Mucosa of gallbladder (tissue), 1 donor: ENCODE measurements around the gene USP22. TPM values are rescaled to one million over a fixed set of nuclear protein-coding genes. Genes with fewer than 3 reads are reported as not detected.

ENCODE experiments used
- DNase-seq: peaks from one replicate; pipeline ENCODE4 v3.0.0-alpha.2; 2020; ENCODE audit warnings: low spot score
- total RNA-seq: library from RNA; stranded (reverse); gene quantifications from one replicate; pipeline ENCODE4 v1.2.1, GENCODE V29; 2021
- donor health status: DM: no; HTN: no; CAD: no.

The USP22 gene
- total RNA-seq, 1 donor from 2014 or later: 196 TPM

DNA sequence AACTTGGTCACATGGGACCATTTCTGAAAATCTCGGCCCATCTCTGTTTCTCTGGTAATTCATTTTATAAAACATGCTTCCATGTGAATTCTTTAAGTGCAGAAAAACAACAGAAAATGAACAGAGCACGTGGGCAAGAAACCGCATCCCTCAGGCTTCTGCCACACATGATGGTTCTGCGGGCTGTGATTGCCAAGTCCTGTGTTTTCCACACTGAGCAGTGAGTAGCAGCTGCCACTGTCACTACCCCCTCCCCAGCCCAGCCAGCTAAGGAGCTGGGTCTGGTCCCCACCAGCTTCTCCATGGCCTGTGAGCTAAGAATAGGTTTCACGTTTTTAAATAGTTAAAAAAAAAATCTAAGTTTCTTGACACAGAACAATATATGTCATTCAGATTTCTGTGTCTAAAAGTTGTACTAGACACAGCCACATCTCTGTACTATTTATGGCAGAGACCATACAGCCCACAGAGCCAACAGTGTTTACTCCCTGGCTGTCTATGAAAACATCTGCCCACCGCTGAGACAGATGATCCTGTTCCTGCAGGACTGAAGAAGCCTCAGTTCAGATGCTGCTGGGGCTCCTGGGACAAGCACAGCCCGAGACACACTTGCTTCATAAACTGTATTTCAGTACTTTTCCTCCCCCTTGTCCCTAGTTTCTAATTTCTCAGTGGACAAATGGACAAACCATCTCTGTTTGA lies 41.5 kb downstream of the USP22 start:
- no peak for DNase-seq

DNA sequence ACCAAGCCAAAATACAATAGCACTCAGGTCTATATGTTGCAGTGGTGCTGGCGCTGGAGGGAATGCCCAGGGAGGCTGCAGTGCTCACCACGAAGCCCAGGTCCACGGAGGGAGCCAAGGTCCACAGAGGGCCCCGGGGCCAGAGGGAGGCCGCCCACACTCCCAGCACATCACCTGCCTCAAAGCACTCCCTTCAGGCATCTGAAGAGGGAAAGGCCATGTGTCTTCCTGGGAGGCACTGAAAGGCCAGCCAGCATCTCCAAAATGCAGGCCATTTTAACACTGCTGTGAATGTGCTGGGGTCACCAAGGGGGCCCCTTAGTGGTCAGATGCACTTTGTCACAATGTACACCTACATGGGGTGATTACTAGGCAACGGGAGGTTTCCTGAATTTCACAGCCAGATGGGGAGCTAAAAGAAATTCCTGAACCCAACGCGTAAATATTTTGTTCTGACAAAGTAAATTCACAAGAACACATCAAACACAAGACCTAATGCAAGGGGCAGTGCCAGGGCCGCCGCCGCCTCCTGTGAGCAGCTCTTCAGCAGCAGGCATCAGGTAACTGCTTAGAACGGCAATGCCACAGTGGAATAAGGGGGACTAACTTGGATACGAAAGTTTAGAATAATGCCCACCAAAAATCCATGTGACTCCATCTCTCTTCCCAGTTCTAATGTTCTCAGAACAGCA lies 42.8 kb downstream of the USP22 start:
- DNase-seq: no peak

DNA sequence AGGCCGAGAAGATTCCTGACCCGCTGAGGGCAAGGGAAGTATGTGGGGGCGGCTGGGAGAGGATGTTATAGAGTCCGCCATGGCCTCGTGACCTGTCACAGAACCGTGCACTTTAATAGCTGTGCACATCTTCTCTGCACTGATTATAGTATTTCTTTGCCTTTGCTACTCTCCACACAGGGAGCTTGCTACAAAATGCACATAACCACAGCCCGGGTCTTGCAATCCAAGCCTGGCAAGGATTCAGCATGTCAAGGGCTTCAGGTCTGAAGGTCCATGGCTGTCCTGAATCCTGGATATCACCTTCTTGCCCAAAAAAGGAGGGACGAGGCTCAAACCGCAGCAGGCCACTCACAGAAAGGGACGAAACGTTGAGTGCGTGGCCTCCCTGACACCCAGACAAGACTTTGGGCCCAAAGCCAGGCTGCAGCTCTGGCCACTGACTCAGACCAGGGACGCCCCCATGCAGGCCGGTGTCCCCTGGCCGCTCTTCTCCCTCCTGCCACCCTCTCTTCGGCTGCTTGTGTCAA lies 43.7 kb downstream of the USP22 start:
- no peak for DNase-seq

- no peak for DNase-seq
Measured at GRCh38 chr17:20998571-20999043, 44.2 kb downstream of the USP22 start.

DNA sequence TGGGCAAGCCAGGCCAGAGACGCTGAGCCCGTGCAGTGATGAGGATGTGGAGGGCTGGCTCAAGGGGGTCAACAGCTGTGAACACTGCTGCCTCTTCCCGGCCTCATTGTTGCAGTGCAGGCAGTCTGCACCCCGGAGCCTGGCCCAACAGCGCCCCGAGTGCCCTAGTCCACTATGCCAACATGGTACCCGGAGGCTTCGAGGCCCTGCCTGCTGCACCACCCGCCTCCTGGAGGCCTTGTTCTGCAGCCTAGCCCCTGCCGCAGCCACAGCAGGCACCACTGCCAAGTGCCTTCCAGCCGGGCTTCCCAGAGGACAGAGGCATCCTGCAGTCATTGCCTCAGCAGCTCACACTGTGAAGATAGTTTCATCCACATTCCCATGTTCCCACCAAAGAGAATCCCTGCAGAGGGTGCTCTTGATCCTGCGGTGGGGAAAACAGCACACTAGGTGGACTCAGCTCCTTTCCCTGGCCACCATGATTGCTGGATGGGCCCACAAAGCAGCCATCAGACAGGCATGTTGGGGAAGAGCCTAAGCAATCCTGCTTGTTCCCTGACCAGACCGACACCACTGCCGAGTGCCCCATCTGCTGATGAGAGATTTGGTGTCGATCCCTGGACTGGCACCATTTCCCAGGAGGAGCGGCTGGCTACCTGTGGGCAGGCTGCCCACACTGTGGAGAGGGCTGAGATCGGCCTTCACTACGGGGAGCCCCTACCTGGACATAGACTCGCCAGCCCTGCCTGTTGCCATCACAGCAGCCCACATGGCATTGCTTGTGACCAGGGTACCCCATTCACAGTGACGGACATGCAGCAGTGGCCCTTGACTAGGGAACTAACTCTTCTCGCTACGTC lies 44.9 kb downstream of the USP22 start:
- no peak for DNase-seq

DNA sequence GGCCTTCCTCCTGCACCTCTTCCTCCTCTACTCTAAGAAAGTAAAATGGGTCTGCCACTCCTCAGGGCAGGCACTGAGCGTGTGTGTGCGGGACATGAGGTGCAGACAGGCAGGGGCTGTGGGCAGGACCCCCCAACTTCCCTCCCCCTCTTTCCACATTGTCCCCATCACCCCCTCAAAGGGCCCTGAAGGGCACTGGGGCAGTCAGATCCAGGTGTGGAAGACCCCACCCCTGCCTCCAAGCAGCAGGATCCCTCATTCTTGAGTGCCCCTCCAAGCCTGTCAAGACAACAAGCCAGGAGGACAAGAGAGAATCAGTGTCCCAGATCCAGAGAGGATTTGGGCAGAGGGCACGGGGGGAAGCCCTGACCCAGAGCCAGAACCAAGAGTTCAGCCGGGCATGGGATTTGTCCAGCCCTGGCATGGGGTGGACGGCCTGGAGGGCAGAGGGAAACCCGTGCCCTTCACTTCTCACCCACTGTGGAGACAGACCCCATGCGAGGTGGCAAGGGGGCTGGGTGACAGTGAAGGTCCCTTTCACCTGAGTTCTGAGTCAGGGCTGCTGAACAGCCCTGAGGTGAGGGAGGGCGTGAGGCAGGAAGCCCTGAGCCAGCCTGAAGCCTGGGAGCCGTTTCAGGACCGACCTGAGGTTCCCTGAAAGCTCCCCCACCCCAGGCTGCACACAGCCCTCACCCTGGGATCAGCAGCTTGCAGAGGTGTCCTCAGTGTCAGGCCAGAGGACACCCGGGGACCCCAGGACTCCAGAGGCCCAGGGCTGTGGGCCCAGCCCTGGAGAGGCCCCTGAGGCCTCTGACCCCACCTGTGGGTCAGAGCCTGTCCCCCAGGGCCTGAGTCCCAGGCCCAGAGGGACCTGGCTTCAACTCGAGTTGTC lies 45.8 kb downstream of the USP22 start:
- DNase-seq: no peak

GRCh38 chr17:20995873-20996723 lies 46.7 kb downstream of the USP22 start:
- no peak for DNase-seq

- DNase-seq: no peak
Measured at GRCh38 chr17:20995164-20995872, 47.5 kb downstream of the USP22 start.

DNA sequence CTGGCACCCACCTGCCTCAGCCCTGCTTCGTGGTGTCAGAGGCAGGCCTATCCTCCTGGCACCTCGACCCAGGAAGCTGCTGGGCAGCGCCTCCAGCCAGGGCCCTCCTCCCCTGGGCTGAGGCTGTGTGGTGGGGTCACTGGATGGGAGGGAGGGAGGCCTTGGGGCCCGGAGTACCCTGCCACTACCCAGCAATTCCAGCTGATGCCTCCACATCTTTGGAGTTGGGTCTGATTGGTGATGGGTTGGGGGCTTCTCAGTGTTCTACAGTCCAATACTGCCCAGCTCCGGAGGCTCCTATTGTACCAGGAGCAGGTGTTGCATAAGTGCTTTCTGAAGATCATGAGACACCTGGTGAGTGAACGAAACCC lies 48.0 kb downstream of the USP22 start:
- no peak for DNase-seq

DNA sequence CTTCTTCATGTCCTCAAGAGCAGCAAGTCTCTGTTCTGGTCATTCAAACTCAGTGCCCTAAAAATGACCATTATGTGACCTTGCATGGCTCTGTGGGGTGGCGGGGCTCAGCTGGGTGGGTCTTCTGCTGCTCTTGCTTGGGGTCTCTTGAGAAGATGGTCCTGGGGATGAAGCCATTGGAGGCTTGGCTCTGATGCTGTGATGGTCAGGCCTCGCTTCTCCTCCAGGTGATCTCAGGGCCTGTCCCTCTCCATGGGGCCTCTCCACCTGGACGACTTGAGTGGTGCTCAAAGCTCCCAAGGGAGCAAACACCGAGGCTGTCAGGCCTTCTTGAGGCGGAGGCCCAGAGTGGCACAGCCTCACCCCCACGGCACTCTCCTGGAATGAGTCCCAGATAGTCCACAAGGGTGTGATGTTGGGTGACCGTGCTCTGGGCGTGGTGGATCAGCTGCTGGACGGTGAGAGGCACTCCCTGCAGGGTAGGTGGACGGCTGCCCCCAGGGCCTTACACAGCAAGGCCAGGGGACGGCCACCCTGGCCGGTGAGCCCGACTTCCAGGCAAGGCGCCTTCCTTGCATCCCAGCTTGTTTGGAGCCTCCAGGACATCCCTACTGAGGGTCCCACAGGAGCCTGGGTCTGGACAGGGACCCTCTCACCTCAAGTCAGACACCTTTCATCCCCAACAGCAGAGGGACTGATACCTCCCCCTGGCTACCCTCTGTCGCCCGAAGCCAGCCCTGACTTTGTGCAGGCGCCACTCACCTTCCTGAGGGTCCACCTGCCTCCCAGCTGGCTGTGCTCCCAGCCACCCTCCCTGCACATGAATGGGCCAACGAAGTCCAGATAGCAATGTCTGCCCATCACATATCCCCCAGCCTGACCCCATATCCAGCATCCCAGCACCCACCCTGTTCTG lies 48.7 kb downstream of the USP22 start:
- peak; percentile 29 for DNase-seq

- peak; percentile 68 for DNase-seq
Measured at GRCh38 chr17:20992987-20993862, 49.6 kb downstream of the USP22 start.

GRCh38 chr17:20992416-20992815 lies 50.4 kb downstream of the USP22 start:
- no peak for DNase-seq

DNA sequence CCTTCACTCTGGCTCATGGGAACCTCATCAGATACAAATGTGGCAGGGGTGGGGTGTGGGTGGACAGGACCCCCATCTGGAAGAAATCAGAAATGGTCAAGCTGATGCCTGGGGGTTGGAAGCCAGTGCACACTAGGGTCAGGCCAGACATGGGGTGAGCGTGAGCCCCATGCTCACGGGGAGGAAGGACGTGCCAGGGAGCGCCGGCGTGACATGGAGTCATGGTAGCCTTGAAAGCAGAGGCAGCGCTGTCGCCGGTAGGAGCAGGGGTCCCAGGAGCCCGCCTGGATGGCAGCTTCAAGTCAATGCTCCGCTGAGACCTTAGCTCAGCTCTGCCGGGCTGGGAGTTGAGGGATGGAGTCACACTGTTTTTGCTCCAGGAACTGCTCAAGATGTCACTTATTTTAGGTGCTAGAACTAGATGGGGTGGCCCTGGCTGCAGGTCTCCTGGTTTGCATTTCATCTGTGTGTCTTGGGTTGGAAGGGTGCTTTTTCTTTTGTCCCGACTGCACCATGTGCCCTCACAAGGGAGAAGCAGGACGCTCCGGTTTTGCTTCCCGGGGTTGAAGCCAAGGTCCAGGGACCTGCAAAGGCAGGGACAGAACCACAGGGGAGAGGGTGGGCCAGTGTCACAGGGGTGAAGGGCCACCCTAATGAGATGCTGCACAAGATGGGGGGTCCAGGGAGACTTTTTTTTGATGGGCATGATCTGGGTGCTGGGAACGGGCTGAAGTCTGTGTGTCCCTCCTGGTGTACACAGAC lies 51.4 kb downstream of the USP22 start:
- DNase-seq: no peak

DNA sequence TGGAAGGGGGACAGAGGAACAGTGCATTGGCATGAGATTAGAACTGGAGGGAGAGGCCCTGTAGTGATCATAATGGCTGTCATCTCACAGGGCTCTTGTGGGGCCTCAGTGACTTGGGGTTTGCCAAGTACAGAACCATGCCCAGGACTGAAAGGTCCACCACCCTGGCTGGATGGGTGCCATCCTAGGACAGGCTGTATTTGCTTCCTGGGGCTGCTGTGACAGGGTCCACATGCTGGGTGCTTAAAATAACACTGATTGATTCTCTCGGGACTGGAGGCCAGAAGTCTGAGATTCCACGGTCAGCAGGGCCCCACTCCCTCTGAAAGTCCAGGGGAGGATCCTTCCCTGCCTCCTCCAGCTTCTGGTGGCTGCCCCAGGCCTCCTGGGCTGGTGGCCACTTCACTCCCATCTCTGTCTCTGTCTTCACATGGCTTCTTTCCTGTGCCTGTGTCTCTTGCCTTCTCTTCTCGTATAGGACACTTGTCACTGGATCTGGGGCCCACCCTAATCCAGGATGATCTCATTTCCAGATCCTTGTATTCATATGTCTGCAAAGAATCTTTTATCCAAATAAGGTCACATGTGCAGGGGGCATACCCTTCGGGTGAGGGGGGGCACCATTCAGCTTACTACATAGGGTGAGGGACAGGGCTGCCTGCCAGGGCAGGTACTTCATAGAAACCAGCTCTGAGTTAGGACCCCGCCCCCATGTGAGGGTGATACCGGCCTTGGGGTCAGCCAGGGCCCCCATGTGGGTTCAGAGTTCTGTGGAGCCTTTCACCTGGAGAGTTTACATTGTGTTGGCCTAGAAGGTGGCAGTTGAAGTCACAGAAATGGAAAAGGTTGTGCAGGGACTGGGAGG lies 52.6 kb downstream of the USP22 start:
- DNase-seq: no peak

- DNase-seq: no peak
Measured at GRCh38 chr17:20989481-20989880, 53.3 kb downstream of the USP22 start.

DNA sequence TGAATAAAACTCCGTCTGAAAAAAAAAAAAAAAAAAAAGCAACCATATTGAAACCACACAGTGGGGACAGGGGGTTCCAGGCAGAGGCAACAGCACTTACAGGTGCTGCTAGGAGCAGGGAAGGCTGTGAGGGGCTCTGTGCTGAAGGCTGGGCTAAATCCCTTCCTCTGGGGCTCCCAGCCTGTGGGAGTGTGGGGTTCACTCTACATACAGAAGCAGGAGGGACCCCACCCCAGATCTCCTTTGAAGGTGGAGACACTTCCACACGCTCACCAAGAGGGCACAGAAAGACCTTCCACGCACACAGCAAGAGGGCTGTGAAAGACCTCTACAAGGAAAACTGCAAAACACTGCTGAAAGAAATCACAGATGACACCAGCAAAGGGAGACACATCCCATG lies 53.9 kb downstream of the USP22 start:
- DNase-seq: no peak
